ENCODE data around the gene THPO. TPM values are rescaled to one million over a fixed set of nuclear protein-coding genes. Genes with fewer than 3 reads are reported as not detected.

The THPO gene
- total RNA-seq, 4 donors from 2014 or later = 0.40 to 1.3 (median 0.64) TPM

Small RNA genes within 50 kb of the gene (small RNA-seq; reads per million reads assigned to genes)
- 1,713 to 2,835 (median 2,273) reads per million in 3 donors for gene SNORD66

Other genes with a start within 250 kb of the THPO start
- gene EIF2B5, start 242.8 kb downstream of the THPO start, total RNA-seq = 10 to 100 TPM; 29.3 to 39.5 (median 33.8) TPM
- gene DVL3, start 222.8 kb downstream of the THPO start, total RNA-seq = 100 to 1,000 TPM in 2 of 4 donors, 10 to 100 TPM in 2; 64.0 to 119 (median 86.3) TPM
- gene AP2M1, start 203.4 kb downstream of the THPO start, total RNA-seq = 100 to 1,000 TPM; 258 to 397 (median 298) TPM
- 10 to 100 TPM; 34.8 to 43.2 (median 36.9) TPM for gene ABCF3, start 192.0 kb downstream of the THPO start, total RNA-seq
- under 1 TPM in 3 of 4 donors, not detected in 1; 0.17 to 0.33 (median 0.32) TPM for gene VWA5B2, start 148.6 kb downstream of the THPO start, total RNA-seq
- gene ALG3, start 129.2 kb downstream of the THPO start, total RNA-seq = 10 to 100 TPM; 35.6 to 48.5 (median 39.8) TPM
- 1 to 10 TPM; 3.3 to 4.9 (median 3.7) TPM for gene EEF1AKMT4, start 128.5 kb downstream of the THPO start, total RNA-seq
- not detected for gene CAMK2N2, start 116.7 kb downstream of the THPO start, total RNA-seq
- under 1 TPM; 0.42 to 0.69 (median 0.56) TPM for gene ECE2, start 102.2 kb downstream of the THPO start, total RNA-seq
- 100 to 1,000 TPM; 252 to 356 (median 274) TPM for gene PSMD2, start 79.0 kb downstream of the THPO start, total RNA-seq
- gene EIF4G1, start 63.6 kb downstream of the THPO start, total RNA-seq = 100 to 1,000 TPM; 291 to 418 (median 360) TPM
- gene FAM131A, start 40.6 kb downstream of the THPO start, total RNA-seq = 10 to 100 TPM; 40.3 to 71.0 (median 59.9) TPM
- 1 to 10 TPM; 1.8 to 3.4 (median 2.7) TPM for gene CLCN2, start 16.6 kb downstream of the THPO start, total RNA-seq
- 10 to 100 TPM; 36.0 to 52.1 (median 40.4) TPM for gene POLR2H, start 16.5 kb downstream of the THPO start, total RNA-seq
- 10 to 100 TPM; 12.3 to 17.6 (median 16.8) TPM for gene CHRD, start 1.8 kb upstream of the THPO start, total RNA-seq
- 1 to 10 TPM; 1.5 to 6.1 (median 3.5) TPM for gene EPHB3, start 183.6 kb upstream of the THPO start, total RNA-seq

All from esophagus muscularis mucosa (tissue), 4 donors.